ENCODE results near the gene MRPS17.

DNA sequence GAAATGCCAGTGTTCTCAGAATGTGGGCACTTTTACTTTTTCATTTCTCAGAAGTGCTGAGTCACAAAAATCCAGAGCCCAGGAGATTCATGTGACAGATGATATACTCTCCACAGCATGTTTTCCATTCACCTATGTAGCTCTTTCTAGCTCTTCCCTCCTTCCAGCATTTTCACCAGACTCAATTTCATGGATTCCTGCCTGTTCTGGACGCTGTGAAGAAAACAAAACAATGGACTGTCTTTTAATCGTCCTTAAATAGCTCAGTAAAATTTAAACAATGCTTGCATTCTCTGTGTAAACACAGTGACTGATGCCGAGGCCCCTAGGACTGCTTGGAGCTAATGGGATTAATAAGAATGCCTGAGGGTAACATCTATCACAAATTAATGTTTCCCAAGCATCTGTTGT lies 38.9 kb upstream of the MRPS17 start:
- TF ChIP-seq, protein P1, sequence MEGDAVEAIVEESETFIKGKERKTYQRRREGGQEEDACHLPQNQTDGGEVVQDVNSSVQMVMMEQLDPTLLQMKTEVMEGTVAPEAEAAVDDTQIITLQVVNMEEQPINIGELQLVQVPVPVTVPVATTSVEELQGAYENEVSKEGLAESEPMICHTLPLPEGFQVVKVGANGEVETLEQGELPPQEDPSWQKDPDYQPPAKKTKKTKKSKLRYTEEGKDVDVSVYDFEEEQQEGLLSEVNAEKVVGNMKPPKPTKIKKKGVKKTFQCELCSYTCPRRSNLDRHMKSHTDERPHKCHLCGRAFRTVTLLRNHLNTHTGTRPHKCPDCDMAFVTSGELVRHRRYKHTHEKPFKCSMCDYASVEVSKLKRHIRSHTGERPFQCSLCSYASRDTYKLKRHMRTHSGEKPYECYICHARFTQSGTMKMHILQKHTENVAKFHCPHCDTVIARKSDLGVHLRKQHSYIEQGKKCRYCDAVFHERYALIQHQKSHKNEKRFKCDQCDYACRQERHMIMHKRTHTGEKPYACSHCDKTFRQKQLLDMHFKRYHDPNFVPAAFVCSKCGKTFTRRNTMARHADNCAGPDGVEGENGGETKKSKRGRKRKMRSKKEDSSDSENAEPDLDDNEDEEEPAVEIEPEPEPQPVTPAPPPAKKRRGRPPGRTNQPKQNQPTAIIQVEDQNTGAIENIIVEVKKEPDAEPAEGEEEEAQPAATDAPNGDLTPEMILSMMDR (IDR thresholded peaks at IDR 0.05) = no peak
- TF ChIP-seq POLR2A (IDR thresholded peaks at IDR 0.05) = no peak

Measured in adrenal gland (tissue), 5 donors.